HG03097 (cell line): ENCODE data around the gene CRELD1.

Experiments used
- ATAC-seq: cut with Tn5 transposase; IDR thresholded peaks from one replicate; pipeline ENCODE4 v1.9.1; 2021; ENCODE audit not compliant: unreplicated experiment, low FRiP score

The CRELD1 gene

DNA sequence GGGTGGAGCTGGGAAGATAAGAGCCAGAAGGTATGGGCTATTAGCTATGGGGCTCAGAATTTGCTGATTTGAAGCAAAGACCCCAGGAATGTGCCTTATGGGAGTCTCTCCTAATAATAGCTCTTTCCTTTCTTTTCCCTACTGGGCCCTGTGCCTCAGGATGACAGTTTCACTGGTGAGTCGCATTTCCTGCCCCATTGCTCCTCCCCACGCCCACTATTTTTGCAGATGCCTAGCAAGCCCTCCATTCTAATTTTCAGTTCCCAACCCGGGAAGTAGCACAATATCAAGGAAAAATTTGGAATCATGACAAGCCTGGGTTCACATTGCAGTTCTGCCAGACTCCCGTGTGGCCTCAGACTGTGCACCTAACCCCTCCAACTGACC lies 30.4 kb upstream of the CRELD1 start:
- no peak for ATAC-seq

- no peak for ATAC-seq
Measured at GRCh38 chr3:9903904-9904303, 29.7 kb upstream of the CRELD1 start.

- no peak for ATAC-seq
Measured at GRCh38 chr3:9906480-9906879, 27.2 kb upstream of the CRELD1 start.

GRCh38 chr3:9908286-9908685 lies 25.3 kb upstream of the CRELD1 start:
- no peak for ATAC-seq

DNA sequence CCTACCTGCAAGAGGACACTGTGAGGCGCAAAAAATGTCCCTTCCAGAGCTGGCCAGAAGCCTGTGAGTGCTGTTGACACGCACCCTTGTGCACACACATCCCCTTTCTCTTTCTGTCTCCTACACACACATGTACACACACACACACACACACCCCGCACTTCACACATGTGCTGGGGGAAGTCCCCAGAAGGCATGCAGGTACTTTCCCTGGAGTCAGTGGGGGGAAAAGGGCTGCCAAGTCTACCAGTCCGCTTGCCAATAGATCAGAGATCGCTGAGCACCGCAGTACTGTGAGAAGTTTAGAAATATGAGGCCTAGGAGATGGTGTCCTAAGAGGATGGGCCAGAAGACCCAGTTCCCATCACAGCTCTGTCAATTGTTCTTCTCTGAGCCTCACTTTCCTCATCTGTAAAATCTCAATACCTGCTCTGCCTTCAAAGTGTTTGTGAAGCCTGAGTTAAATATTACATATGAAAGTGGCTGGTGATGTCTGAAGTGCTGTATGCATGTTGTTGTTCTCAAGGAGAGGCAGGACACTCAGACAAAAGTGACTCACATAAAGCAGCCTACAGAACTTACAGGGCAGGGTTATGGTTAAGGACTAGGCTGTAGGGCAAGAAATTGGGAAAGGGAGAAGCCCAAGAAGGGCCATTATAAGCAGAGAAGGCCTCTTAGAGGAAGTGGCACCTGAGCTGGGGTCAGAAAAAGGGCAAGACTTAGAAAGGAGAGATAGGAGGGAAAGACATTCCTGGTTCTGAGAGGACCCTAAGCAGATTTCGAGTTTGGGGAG lies 24.2 kb upstream of the CRELD1 start:
- ATAC-seq, result no peak

DNA sequence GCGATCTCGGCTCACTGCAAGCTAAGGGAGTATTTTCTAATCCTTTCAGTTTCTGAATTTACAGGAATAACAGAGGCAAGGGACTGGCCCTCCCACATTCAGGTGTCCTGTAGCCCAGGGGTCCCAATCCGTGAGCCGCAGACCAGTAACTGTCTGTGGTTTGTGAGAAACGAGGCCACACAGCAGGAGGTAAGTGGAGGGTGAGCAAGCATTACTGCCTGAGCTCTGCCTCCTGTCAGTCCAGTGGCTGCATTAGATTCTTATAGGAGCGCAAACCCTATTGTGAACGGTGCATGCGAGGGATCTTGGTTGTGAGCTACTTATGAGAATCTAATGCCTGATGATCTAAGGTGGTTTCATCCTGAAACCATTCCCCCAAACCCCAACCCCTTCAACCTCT lies 21.8 kb upstream of the CRELD1 start:
- no peak for ATAC-seq

DNA sequence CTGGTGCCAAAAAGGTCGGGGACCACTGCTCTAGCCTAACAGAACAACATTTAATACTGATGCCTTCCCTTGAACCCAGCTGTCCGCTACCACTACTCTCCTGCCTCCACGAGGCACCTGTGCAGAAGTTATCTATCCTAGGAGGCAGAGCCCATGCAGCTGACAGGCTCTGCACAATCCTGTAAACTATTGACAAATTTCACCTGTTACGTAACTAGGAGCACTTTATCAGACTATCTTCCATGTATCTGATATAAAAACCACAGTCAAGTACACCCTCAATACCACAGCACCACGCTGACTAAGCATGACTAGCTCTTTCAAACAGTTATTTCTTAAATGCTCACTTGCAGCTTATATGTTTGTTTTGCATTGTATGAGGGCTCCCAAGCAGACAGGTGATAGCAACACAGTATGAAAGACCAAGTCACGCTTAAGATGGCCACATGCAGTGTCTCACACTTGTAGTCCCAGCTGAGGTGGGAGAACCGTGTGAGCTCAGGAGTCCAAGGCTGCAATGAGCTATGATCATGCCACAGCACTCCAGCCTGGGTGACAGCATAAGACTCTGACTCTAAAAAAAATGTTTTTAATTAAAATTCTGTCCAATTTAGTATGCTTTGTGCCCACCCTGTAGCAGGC lies 21.2 kb upstream of the CRELD1 start:
- no peak for ATAC-seq

DNA sequence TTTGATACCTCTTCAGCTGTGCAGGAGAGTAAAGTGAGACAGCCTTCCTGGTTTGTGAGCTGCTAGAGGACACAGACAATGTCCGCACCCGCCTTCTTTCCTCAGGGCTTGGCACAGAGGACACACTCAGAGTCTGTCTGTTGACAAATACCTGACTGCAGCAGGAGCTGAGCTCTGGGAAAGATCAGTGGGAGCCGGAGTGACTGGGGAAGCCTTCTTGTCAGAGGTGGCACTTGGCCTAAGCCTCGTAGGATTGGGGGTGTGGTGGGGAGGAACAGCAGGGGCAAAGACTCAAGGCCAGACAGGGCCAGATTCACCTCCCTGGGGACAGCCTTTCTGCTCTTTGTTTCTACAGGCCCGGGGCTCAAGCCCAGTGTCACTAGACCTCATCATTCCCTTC lies 20.0 kb upstream of the CRELD1 start:
- ATAC-seq, result no peak

GRCh38 chr3:9914011-9914410 lies 19.6 kb upstream of the CRELD1 start:
- ATAC-seq, result no peak

DNA sequence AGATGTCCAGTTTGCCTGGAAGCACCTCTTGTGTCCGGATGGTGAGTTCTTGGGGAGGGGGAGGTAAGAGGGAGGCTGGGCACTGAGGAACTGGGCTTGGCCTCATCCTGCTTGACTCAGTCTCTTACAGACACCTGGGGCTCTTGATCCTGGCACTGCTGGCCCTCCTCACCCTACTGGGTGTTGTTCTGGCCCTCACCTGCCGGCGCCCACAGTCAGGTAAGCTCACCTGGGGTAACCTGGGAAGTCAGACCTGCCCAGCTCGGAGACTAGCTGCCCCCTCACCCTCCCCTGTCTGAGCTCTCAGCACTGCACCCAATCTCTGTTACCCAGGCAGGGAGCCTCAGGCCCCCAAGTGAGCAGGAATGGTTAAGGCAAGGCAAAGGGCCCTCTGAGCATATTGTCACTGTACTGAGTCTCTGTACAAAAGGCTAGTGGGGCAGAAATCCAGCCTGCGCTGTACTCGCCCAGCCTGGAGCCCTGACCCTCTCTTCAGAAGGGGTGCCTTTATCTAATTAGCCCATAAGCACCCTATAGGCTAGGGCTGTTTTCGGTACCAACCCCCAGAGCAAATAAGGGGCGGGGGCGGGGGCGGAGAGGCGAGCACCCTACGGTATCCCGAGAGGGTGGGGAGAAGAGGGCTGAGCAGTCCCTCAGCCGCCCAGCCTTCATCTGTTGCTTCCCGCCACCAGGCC lies 18.9 kb upstream of the CRELD1 start:
- no peak for ATAC-seq

- ATAC-seq, result no peak
Measured at GRCh38 chr3:9915254-9916141, 18.1 kb upstream of the CRELD1 start.

GRCh38 chr3:9916346-9916733 lies 17.3 kb upstream of the CRELD1 start:
- ATAC-seq, result no peak

GRCh38 chr3:9916734-9917680 lies 16.6 kb upstream of the CRELD1 start, which contains the start of gene IL17RC:
Gene IL17RC (plus strand): TSS chr3:9917098. CDS start chr3:9917316, 218 bp downstream.
- ATAC-seq, result no peak

- ATAC-seq, result no peak
Measured at GRCh38 chr3:9917820-9918219, 15.8 kb upstream of the CRELD1 start.

DNA sequence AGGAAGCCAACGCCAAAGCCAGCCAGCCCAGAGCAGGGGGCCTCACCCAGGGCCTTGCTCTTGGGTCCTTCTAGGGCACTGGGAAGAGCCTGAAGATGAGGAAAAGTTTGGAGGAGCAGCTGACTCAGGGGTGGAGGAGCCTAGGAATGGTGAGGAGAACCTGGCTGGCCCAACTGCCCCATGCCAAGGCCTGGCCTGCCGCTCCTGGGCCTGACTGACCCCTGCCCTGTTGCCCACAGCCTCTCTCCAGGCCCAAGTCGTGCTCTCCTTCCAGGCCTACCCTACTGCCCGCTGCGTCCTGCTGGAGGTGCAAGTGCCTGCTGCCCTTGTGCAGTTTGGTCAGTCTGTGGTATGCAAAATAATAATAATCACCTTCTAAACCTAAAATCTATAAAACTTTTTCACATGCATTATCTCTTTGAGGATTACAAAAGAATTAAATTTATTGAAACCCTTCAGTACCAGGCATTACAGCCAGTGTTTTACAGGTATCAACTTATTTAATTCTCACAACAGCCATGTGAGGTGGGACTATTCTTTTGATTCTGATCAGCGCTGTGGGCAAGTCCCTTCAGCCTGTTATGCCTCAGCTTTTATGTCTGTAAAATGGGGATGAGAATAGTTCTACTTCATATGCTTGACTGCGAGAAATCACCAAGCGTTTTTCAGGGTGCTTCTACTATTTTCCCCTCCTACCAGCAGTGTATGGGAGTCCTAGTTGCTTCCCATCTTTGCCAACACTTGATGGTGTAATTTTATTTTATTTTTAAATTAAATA lies 15.2 kb upstream of the CRELD1 start:
- no peak for ATAC-seq

DNA sequence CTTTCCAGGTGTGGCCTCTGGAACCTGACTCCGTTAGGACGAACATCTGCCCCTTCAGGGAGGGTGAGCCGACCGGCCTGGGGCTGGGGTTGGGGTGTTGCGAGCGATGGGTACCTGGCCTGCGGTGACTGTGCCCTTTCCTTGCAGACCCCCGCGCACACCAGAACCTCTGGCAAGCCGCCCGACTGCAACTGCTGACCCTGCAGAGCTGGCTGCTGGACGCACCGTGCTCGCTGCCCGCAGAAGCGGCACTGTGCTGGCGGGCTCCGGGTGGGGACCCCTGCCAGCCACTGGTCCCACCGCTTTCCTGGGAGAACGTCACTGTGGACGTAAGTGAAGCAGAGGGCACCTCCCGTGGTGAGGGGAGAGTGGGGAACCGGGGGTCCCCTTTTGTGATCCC lies 5.5 kb upstream of the CRELD1 start:
- ATAC-seq, result no peak

- ATAC-seq, result no peak
Measured at GRCh38 chr3:9930804-9931418, 2.7 kb upstream of the CRELD1 start.

DNA sequence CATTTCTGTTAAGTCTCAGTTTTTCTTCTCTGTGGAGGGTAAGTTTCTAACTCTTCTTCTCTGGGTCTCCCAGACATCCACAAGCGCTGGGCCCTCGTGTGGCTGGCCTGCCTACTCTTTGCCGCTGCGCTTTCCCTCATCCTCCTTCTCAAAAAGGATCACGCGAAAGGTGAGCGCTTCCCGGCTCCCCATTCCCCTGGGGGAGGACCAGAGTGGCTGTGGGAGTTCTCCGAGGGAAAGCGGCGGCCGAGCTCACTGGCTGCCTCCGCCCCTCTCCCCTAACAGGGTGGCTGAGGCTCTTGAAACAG lies 1.1 kb upstream of the CRELD1 start:
- ATAC-seq, result no peak
